HG03571 (cell line): ENCODE data around the gene ABR.
"Not testable (repeated sequence)": the region's sequence is repeated elsewhere in the genome, so short reads cannot be mapped to it uniquely, and the experiment has no call there.

Experiments used
- ATAC-seq: cut with Tn5 transposase; IDR thresholded peaks from one replicate; pipeline ENCODE4 v1.9.1; 2021; ENCODE audit not compliant: unreplicated experiment

Gene ABR

GRCh38 chr17:1150863-1151600 is 28.7 kb downstream of the ABR start:
- ATAC-seq: no peak

GRCh38 chr17:1149869-1150268 is 29.9 kb downstream of the ABR start:
- no peak for ATAC-seq

DNA sequence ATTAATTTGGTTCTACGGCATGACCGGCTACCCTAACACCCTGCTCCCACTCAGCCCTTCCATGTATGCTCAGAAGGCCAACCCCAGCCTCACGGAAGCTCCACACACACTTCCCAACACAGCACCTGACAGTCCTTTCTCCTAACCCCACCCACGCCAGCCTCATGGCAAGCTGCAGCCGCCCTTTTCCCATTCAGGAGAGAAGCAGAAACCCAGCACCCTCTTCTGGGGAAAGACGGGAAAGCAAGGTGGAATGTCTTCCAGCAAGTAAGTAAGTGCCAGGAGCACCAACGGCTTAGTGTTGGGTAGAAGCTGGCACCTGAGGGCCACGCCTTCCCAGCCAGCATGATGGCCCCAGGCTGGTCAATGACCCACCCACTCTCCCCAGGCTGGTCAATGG is 32.1 kb downstream of the ABR start:
- ATAC-seq: no peak

- no peak for ATAC-seq
Observed at GRCh38 chr17:1146561-1147265, 33.1 kb downstream of the ABR start.

DNA sequence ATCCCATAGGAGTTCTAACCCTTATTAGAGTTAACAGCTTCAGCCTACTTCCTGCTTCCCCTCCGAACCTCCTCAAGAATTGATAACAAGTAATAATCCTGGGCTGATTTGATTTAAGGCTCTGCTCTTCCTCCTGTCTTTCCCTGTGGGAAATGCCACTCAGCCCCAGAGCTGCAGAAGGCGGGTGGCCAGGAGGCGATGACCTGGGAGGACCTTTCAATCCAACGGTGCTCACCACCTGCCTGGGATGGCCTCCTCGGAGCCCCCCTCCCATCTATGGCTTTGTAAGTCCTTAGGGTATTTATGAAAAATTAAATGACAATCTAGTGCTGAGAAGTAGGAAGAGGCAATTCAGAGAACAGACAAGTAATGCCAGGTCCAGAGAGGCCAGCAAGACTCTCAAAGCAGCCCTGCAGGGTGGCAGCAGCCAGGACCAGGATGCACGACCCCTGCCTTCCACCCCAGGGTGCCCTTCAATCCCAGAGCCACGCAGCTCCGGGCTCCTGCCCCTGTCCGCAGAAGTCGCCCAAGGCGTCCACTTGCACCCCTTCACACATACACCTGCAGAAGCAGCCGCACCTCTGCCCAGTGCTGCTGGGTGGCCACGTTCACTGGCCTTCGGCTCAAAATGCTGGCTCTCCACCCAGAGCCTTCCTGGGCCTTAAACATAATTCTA is 34.3 kb downstream of the ABR start:
- no peak for ATAC-seq

DNA sequence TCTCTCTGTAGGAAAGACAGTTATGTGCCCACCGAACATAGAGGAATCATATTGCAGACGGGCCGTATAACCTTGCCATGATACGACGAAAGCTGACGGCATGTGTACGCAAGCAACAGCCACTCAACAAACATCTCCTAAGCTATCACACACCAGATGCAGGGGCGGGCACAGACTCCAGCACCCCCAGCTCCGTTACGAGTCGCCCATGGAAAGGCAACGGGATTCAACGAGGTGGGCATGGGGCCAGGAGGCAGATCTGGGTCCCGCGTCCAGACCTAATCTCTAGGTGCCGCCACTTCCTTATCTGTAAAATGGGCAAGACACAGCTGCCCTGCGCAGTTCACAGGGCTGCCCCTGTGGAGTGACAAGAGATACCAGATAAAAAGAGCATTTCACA is 35.6 kb downstream of the ABR start:
- ATAC-seq: no peak

DNA sequence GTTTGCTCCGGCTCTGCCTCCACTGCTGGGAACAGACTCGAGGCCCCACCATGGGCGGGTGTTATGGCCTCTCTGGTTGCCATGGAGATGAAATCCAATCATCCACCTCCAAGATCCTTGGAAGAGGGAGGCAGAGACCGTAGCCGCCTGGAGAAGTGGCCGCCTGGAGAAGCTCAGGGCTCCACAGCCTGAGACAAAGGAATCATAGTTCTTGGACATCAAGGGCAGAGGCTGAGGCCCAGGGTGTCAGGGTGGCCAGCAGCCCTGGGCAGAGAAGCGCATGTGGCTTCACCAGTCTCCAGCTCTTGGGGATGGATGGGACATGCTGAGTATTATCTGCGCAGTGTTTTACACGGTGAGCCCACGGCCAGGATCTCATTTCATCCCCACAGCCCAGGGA is 36.2 kb downstream of the ABR start:
- ATAC-seq: no peak

DNA sequence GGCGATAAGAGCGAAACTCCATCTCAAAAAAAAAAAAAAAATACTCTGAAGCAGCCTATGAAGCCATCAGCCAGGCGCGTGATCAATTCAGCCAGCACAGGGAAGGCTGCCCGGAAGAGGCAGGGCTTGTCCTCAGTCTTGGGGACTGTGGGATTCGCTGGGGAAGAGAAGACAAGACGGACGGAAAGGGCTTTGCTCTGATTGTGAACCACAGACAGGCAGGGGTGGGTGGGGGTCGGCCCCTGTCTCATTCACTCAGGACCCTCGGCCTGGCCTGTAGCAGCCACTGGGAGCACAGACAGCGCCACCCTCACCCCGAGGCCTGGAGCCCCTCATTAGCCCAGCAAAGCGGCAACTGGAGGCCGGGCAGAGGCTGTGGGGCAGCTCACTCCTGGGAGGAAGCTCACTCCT is 37.2 kb downstream of the ABR start:
- no peak for ATAC-seq

- no peak for ATAC-seq
Observed at GRCh38 chr17:1137465-1137894, 42.3 kb downstream of the ABR start.

- ATAC-seq: no peak
Observed at GRCh38 chr17:1136748-1137147, 43.0 kb downstream of the ABR start.

GRCh38 chr17:1134634-1135324 is 45.0 kb downstream of the ABR start:
- no peak for ATAC-seq

GRCh38 chr17:1130191-1130590 is 49.6 kb downstream of the ABR start:
- ATAC-seq: no peak

- ATAC-seq: not testable (repeated sequence)
Observed at GRCh38 chr17:1128463-1128862, 51.3 kb downstream of the ABR start.

- ATAC-seq: no peak
Observed at GRCh38 chr17:1126801-1127550, 52.8 kb downstream of the ABR start.

DNA sequence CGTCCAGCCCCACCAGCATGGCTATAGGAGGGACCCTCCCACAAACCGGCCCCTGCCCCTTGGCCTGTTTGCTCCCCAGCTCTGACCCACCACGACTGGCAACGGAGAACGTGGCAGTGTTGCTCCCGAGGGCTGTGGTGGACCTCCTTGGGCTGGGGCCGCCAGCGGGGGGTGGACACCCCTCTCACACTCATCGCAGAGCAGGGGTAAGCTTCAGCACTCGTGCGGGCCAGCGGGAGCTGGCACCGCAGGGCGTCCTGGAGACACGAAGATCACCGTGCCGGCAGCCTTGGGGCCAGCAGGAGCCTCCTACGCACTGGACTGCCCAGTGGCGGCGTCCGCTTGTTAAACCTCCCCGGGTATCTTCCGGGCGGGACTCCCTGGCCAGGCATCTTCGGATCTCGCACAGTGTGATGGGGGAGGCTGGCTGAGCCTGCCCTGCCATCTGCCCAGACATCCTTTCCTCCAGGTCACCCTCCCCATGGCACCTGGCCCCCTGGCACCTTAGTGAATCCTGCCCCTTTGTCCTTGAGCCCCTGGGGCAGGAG is 53.5 kb downstream of the ABR start:
- no peak for ATAC-seq

DNA sequence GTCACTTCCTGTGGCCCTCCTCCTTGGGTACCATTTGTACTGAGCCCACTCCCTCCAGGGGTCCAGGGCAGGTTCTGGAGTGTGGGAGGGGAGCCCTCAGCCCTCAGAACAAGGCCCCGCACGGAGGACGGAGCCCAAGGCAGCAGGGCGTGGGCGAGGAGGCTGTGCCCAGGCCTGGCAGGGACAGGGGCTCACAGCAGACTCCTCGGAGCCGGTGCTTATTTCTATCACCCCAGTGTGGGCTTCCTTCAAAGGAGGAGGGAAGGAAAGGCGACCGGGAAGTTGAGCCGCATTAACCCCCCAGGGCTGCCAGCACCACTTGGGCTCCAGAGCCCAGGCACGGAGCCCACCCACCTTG is 54.0 kb downstream of the ABR start:
- ATAC-seq: no peak

DNA sequence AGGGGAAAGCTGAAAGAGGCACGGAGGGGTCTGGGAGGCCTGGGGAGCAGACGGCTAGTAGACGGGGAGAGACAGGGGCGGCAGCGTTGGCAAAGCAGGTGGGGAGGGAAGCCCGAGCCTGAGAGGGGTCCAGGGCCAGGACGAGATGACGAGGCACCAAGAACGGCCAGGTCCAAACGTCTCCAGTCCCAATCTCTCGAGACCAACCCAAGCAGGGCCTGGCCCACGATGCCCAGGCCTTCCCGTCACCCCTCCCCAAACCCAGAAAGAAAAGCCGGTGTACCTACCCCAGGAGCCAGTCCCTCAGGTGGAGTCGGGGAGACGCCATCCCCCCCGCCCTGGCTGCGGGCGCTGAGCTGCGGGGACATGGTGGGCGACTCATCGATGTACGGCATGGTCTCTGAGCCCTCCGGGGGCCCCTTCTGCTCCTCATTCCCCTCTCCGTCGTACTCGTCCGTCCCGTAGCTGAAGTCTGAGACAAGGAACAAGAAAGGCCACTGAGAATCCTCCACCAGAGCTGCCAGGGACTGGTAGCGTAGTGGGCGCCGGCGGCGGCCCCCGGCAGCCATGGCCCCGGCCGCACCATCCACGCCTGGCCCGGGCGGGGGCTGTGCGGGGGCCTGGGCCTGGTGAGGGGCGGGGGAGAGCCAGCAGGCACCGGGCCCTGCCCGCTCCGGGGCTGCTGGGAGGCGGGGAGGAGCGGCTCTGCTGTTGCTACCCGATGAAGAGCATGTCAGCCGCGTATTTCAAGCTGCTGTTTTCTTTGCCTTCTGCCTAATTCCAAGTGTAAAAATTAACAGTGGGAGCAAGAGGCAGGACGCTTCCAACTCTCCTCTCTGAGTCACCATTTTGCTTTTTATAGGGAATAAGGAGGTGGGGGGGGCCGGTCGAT is 54.6 kb downstream of the ABR start:
- ATAC-seq: no peak

DNA sequence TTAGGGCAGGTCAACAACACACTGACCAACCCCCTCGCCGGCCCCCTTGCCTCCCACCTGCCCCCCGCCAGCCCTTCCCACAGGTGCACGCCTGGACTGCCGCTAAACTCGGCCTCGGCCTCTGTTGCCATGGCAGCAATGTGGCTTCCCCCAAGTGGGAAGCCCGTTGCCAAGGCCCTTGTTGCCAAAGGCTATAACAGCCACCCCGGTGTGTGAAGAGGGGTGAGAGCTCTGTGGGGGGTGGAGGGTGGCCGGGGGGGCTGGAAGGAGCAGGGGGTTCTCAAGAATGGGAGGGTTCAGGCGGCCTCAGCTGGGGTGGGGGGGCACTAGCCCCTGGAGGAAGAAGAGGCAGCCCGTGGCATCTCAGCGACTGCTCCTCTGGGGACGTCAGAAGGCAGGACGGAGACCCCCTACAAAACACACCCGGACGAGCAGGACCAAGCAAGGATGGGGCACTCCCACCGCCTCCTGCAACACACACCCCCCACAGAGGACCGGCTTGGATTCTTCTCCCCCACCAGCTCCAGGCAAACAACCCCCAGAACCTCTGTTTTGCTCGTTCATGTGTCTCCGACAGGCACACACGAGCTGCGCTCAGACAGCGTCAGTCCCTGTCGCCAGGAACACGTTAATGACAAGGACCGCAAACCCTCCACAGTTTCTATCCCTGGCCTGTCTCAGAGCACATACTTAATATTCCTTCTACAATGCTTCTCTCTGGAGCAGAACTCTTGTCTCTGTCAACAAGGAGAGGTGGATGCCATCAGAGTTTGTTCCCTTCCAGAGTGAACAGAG is 55.7 kb downstream of the ABR start:
- no peak for ATAC-seq

- ATAC-seq: no peak
Observed at GRCh38 chr17:1123393-1123831, 56.4 kb downstream of the ABR start.
